MCF 10A (cell line): ENCODE data around the gene NSMF. TPM values are rescaled to one million over a fixed set of nuclear protein-coding genes. Genes with fewer than 3 reads are reported as not detected.

Experiments used
- BruUV-seq: library from RNA; stranded (reverse); fragments of 400-500 nt; replicated peaks from 2 replicates; lab custom pipeline; 2021; lab: Mats Ljungman, UMichigan
- CTCF ChIA-PET: fragments of 300-600 bp; sonication (Branson Sonifier 250); formaldehyde crosslinking; extraction: SDS; loops from one replicate; lab custom pipeline; 2021; ENCODE audit warnings: antibody characterized with exemption, inconsistent platforms; lab: Yijun Ruan, JAX
- POLR2A ChIA-PET: fragments of 300-600, 350-650 bp; sonication (Branson Sonifier 250); formaldehyde crosslinking; extraction: SDS; loops from one replicate; lab custom pipeline; 2020; ENCODE audit warnings: antibody characterized with exemption, inconsistent platforms; lab: Yijun Ruan, JAX
- DNase-seq: peaks from one replicate; pipeline ENCODE4 v3.0.0-alpha.2; 2018; ENCODE audit not compliant: unreplicated experiment
- H3K27ac Mint-ChIP-seq: one replicate; pipeline ENCODE4 v1.8.0; 2022; ENCODE audit warnings: mild to moderate bottlenecking, low read depth, mixed read lengths; ENCODE audit not compliant: unreplicated experiment
- H3K27me3 Mint-ChIP-seq: one replicate; pipeline ENCODE4 v1.8.0; 2022; ENCODE audit warnings: mixed read lengths; ENCODE audit not compliant: insufficient read depth, unreplicated experiment
- H3K36me3 Mint-ChIP-seq: one replicate; pipeline ENCODE4 v1.8.0; 2022; ENCODE audit warnings: mild to moderate bottlenecking, moderate library complexity, mixed read lengths; ENCODE audit not compliant: insufficient read depth, unreplicated experiment
- H3K4me1 Mint-ChIP-seq: one replicate; pipeline ENCODE4 v1.8.0; 2022; ENCODE audit warnings: mixed read lengths; ENCODE audit not compliant: insufficient read depth, unreplicated experiment
- H3K4me3 Mint-ChIP-seq: one replicate; pipeline ENCODE4 v1.8.0; 2022; ENCODE audit warnings: mild to moderate bottlenecking, moderate library complexity, mixed read lengths; ENCODE audit not compliant: unreplicated experiment
- H3K9me3 Mint-ChIP-seq: one replicate; pipeline ENCODE4 v1.8.0; 2022; ENCODE audit warnings: mixed read lengths; ENCODE audit not compliant: unreplicated experiment
- intact Hi-C: fragments of 100-400 bp; cut with micrococcal nuclease; formaldehyde crosslinking; loops from 2 replicates; pipeline ENCODE4 v1.14.1; 2022
- total RNA-seq: library from RNA; stranded (reverse); gene quantifications from 2 replicates; pipeline ENCODE4 v1.2.3, GENCODE V29; 2022
- TF ChIP-seq, protein P1 (sequence below): fragments of 200-600 bp; IDR thresholded peaks from one replicate; pipeline ENCODE4 v1.8.0; 2022; ENCODE audit warnings: antibody characterized with exemption, mild to moderate bottlenecking; ENCODE audit not compliant: unreplicated experiment

The NSMF gene
- total RNA-seq, 1 experiment from 2014 or later, result 37.8 TPM

DNA sequence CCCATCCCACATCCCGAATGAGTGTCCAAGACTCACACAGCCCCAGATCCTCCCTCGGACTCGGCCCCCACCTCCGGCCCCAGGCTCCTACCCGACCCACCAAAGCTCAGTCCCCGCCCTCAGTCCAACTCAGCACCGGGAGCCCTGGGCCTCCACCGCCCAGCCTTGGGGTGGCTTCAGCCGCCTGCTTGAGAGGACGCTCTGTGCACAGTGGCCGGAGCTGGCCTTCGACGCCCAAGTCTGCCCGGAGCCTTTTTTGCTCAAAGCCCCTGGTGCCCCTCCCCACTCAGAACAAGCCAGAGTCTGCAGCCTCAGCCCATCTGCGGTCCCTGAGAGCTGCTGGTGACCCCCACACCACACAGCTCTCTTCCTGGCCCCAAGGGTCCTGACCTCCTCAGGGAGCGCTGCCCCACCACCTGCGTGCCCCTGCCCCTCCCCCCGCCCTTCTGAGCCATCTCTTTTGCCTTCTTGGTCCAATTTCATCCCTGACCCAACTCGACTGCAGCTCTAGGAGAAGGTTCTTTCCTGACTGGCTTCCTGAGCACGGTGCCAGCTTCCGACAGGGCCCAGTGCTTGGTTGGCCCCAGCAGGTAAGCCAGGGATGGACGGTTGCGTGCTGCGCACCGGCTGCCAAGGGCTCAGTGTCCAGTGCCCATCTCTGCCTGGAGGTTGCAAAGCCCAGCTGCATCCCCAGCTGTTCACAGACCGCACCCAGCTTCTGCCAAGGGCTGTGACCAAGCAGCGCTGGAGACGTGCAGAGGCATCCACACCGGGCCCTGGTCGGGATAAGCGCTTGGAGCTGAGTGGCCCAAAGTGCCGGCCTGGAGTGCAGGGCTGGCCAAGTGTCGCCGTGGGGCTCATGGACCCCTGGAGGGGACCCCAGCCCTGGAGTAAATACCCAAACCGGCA is 27.7 kb upstream of the NSMF start:
- POLR2A ChIA-PET, result interaction anchor here (0.6 to 0.7 kb wide), 2 partner anchors 38 to 176 kb away, joined by 3 read pairs; no protein-coding TSS in a partner anchor
- intact Hi-C loops, result no loop called here
- Mint-ChIP-seq H3K9me3 (no peaks in the 10 kb centered on the region), H3K36me3 (no peaks in the 10 kb centered on the region), H3K27me3 (no peaks in the 10 kb centered on the region), H3K27ac (no peak overlapping the region), H3K4me1 (peaks cover 7% of the 10 kb centered on the region), H3K4me3 (no peak overlapping the region)
- CTCF ChIA-PET, result interaction anchor here (0.7 kb wide), 1 partner anchor 167 kb away, joined by 3 read pairs; no protein-coding TSS in a partner anchor
- TF ChIP-seq, protein P1, sequence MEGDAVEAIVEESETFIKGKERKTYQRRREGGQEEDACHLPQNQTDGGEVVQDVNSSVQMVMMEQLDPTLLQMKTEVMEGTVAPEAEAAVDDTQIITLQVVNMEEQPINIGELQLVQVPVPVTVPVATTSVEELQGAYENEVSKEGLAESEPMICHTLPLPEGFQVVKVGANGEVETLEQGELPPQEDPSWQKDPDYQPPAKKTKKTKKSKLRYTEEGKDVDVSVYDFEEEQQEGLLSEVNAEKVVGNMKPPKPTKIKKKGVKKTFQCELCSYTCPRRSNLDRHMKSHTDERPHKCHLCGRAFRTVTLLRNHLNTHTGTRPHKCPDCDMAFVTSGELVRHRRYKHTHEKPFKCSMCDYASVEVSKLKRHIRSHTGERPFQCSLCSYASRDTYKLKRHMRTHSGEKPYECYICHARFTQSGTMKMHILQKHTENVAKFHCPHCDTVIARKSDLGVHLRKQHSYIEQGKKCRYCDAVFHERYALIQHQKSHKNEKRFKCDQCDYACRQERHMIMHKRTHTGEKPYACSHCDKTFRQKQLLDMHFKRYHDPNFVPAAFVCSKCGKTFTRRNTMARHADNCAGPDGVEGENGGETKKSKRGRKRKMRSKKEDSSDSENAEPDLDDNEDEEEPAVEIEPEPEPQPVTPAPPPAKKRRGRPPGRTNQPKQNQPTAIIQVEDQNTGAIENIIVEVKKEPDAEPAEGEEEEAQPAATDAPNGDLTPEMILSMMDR, result no peak
- DNase-seq, result no peak
- BruUV-seq, result no TSS peak

DNA sequence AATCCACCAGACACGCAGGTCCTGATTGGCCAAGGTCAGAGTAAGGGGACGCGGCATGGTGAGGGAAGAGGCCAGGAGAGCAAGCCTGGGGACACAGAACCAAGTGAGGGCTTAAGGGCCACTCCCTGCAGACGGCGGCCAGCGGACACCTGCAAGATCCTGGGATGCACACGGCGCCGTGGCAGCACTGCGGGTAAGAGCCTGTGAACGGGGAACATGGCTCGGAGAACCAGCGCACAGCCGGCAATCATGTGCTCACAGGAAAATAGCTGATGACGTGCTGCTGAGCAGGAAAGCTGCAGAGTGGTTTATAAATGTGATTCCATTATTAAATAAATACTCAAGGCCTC is 27.0 kb upstream of the NSMF start:
- H3K36me3 Mint-ChIP-seq, result no peaks in the 10 kb centered on the region
- no TSS peak for BruUV-seq
- TF ChIP-seq, protein P1, result no peak

DNA sequence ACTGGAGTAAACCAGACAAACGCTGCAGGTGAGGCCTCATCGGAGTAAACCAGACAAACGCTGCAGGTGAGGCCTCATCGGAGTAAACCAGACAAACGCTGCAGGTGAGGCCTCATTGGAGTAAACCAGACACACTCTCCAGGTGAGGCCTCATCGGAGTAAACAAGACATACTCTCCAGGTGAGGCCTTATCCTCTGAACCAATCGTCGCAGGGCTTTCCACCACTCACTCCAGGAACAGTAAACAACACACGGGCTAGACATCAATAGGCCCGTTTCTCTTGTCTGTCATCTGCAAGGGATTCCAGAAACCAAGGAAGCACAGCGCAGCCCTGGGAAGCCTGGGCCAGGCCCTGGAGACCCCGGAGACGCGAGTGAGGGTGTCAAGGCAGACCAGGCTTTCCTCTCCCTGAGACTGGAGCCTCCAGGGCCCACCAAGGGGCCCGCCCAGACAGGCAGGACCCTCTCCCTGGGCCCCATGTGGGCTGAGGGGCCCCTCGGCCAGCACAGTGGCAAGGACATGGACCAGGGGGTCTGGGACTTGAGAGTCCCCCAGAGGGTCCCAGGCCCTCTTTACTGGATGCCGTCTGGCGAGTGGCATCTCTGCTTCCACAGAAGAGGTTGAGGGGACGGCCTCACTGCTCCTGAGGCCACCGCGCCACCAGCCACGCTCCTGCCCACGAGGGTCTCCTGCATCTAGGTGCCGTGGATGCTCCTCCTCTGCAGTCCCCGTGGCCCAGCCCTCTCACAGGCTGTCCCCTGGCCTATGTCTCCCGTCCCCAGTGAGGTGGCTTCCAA is 26.4 kb upstream of the NSMF start:
- H3K4me1 Mint-ChIP-seq, result peaks cover 8% of the 10 kb centered on the region
- no peaks in the 10 kb centered on the region for H3K36me3 Mint-ChIP-seq
- no peak overlapping the region for H3K27ac Mint-ChIP-seq
- POLR2A ChIA-PET, result interaction anchor here (0.6 kb wide), 1 partner anchor 1454 kb away, joined by 3 read pairs; no protein-coding TSS in a partner anchor
- no peak for DNase-seq
- CTCF ChIA-PET, result no interaction called here
- H3K4me3 Mint-ChIP-seq, result no peak overlapping the region
- H3K9me3 Mint-ChIP-seq, result no peaks in the 10 kb centered on the region
- BruUV-seq, result no TSS peak
- TF ChIP-seq, protein P1, result no peak
- intact Hi-C loops, result no loop called here
- H3K27me3 Mint-ChIP-seq, result no peaks in the 10 kb centered on the region

More for the DNA sequence above, 27.0 kb upstream of the NSMF start:
- peaks cover 8% of the 10 kb centered on the region for H3K4me1 Mint-ChIP-seq
- H3K9me3 Mint-ChIP-seq, result no peaks in the 10 kb centered on the region
- H3K27me3 Mint-ChIP-seq, result no peaks in the 10 kb centered on the region
- no peak overlapping the region for H3K27ac Mint-ChIP-seq
- no peak overlapping the region for H3K4me3 Mint-ChIP-seq
- ChIA-PET POLR2A (interaction anchor here (0.6 kb wide), 1 partner anchor 176 kb away, joined by 3 read pairs; no protein-coding TSS in a partner anchor), CTCF (no interaction called here)
- DNase-seq, result no peak
- intact Hi-C loops, result no loop called here
